Activated naive CD4-positive, alpha-beta T cell treated with anti-CD3 and anti-CD28 coated beads, Interleukin-2, amount 50 U/mL, for 72 hours (primary cell): Measurements from ENCODE around the gene LUZP4. TPM values are rescaled to one million over a fixed set of nuclear protein-coding genes. Genes with fewer than 3 reads are reported as not detected.

Experiments
- ATAC-seq, 2 donors: fragments of 150-1000 bp; cut with Tn5 transposase; 2 replicates each; pipeline ENCODE4 v1.10.0; 2021; ENCODE audit warnings: mild to moderate bottlenecking in 2 of 2, moderate library complexity in 2 of 2
- DNase-seq, 2 donors: peaks; one replicate each; pipeline ENCODE4 v3.0.0; 2021 to 2022; ENCODE audit warnings: low spot score in 2 of 2
- H3K27ac Mint-ChIP-seq, 2 donors: one replicate each; pipeline ENCODE4 v1.8.0; 2022; ENCODE audit warnings: mild to moderate bottlenecking in 2 of 2, mixed read lengths in 2 of 2
- H3K36me3 Mint-ChIP-seq, 2 donors: one replicate each; pipeline ENCODE4 v1.8.0; 2022; ENCODE audit warnings: mixed read lengths in 2 of 2
- H3K9me3 Mint-ChIP-seq, 2 donors: one replicate each; pipeline ENCODE4 v1.8.0; 2022; ENCODE audit warnings: mixed read lengths in 2 of 2
- total RNA-seq, 2 donors: library from RNA; stranded (reverse); gene quantifications; one replicate each; pipeline ENCODE4 v1.2.3, GENCODE V29; 2022

Gene LUZP4, protein sequence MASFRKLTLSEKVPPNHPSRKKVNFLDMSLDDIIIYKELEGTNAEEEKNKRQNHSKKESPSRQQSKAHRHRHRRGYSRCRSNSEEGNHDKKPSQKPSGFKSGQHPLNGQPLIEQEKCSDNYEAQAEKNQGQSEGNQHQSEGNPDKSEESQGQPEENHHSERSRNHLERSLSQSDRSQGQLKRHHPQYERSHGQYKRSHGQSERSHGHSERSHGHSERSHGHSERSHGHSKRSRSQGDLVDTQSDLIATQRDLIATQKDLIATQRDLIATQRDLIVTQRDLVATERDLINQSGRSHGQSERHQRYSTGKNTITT
- not detected for total RNA-seq

DNA sequence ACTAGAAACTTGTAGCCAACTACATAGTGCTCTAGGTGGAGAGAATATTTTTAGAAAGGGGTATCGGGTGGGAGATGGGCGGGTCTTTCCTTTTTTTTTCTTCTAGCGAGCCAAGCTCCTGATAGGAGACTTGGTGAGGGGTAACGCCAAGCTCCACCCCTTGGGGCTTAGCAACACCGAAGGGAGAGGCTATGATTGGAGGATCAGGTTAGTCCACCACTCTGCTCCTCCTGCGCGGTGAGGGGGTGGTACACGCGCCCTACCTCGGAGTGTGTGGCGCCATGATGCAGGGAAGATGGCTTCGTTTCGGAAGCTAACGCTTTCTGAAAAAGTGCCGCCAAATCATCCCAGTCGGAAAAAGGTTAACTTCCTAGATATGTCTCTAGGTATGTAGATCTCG lies at the start of gene LUZP4:
TSS of gene LUZP4 (plus strand) at position 251 of the 400 bp plus-strand sequence. CDS start at position 296, 45 bp downstream.
- DNase-seq (no peak), ATAC-seq (no peak)
- no peaks in the 10 kb centered on the region for H3K9me3 Mint-ChIP-seq
- no peaks in the 10 kb centered on the region for H3K36me3 Mint-ChIP-seq
- no peak within 1 kb of the TSS for H3K27ac Mint-ChIP-seq

DNA sequence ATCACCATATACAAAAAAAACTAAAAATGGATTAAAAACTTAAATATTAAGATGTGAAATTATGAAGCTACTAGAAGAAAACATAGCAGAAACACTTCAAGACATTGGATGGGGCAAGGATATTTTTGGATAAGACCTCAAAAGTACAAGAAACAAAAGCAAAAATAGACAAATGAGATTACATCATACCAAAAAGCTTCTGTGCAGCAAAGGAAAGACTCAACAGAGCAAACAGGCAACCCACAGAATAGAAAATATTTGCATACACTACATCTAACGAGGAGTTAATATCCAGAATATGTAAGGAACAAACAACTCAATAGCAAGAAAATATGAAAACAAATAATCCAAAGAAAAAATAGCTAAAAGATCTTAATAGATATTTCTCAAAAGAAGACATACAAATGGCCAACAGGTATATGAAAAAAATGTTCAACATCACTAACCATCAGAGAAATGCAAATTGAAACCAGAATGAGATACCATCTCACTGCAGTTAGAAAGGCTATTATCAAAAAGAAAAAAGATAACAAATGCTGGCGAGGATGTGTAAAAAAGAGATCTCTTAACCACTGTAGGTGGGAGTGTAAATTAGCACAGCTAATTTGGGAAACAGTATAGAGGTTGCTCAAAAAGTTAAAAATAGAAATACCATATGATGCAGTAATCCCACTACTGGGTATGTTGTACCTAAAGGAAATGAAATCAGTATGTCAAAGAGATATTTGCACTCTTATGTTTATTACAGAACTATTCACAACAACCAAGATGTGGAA lies 37.9 kb upstream of the LUZP4 start:
- H3K27ac Mint-ChIP-seq = no peak overlapping the region
- no peaks in the 10 kb centered on the region for H3K36me3 Mint-ChIP-seq
- H3K9me3 Mint-ChIP-seq = no peaks in the 10 kb centered on the region
- ATAC-seq (no peak), DNase-seq (no peak)

DNA sequence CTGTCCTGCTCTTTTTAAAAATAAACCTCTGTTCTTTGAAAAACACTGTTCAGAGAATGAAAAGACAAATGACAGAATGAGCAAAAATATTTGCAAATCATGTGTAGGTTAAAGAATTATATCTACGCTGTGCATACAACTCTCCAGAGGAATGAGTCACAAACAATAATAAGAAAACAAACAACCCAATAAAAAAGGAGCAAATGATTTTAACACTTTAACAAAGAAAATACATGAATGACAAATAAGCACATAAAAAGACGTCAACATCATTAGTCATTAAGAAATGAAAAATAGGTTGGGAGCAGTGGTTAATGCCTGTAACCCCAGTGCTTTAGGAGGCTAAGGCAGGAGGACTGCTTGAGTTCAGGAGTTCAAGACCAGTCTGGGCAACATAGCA lies 34.5 kb upstream of the LUZP4 start:
- no peak overlapping the region for H3K27ac Mint-ChIP-seq
- ATAC-seq = no peak

DNA sequence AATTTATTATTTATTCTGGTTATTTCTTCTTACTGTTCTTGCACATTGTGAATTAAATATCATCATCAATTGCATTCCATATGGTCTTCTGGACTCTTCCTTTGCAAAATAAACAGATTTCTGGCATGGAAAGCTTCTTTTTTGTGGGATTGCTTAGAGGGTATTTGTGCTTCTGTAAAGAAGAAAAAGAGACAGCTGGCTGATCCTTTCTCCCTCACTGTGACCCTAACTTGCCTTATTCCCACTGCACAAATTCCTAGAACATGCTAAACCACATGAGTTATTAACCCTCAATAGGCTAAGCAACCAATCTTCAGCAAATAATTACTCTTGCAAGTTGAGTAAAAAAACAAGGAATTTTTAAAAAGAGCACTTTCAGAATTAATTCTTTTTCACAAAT lies 31.8 kb upstream of the LUZP4 start:
- Mint-ChIP-seq H3K27ac (no peak overlapping the region), H3K36me3 (no peaks in the 10 kb centered on the region), H3K9me3 (peaks cover 4 to 7% of the 10 kb centered on the region in 2 donors)
- ATAC-seq (no peak), DNase-seq (no peak)

More for the DNA sequence above, 34.5 kb upstream of the LUZP4 start:
- Mint-ChIP-seq H3K36me3 (no peaks in the 10 kb centered on the region), H3K9me3 (no peaks in the 10 kb centered on the region)
- DNase-seq = no peak

DNA sequence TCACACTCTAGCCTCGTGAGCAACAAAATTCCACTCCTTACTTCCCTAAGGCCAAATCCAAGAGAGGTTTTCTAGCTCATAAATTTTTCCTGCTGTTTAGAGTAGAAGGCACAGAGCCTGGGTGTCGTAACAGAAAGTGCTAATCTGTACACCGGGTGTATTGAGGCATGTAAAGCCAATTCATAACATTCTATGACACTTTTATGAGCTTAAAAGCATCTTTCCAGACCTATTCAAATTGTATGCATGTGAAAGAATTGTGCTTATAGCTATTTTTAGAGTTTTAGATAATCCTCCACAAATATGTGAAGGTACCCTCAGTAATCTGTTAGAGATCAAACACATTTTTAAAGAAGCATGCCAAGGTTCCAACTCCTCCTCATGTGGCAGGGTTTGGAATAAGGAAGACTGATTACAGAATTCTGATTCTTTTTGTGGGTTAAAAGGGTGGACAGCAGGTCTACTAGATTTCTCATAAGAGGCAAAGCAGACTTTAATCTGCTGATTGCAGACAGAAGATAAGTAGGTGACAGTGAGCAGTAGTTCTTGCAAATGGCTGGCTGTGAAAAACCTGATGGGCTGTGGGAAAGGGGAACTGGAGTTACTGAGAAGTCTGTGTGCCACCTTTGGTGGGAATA lies 30.2 kb upstream of the LUZP4 start:
- no peak for ATAC-seq
- DNase-seq = no peak
- H3K36me3 Mint-ChIP-seq = no peaks in the 10 kb centered on the region
- H3K9me3 Mint-ChIP-seq = peaks cover 4 to 7% of the 10 kb centered on the region in 2 donors
- no peak overlapping the region for H3K27ac Mint-ChIP-seq

DNA sequence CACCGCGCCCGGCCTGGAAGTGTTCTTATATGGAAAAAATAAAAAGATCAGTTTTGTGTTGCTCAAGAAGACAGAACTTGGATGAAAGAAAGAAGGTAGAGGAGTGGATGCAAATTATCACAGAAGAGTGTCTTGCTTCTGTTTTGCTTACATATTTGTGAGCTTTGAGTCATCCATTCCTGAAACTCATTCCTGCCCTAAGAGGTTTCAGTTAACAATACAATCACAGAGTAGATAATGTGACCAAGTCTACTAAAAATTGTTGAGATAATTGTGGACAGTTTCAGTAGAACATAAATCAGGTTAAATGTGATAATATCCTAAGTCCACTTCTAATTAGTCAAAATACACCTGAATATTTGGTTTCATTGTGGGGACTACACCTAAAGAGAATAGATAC lies 29.2 kb upstream of the LUZP4 start:
- no peak for DNase-seq

DNA sequence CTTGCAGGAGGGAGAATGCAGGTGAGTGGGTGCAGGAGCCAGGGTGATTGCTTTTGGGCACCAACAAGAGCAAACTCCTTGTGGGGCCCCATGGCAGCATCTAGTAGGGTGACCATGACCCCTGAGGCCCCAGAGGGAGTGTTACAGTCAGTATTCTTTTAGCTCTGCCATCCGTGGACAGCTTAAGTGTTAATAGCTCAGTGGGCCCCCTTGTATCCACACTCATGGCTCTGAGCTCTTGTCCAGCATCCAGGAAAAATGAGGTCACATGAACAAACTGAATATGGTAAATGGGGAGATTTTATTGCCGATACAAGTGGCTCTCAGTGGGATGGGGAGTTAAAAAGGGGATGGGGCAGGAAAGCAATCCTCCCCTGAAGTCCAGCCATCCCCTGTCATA lies 28.4 kb upstream of the LUZP4 start:
- H3K9me3 Mint-ChIP-seq = peaks cover 4 to 7% of the 10 kb centered on the region in 2 donors
- ATAC-seq = no peak
- H3K36me3 Mint-ChIP-seq = no peaks in the 10 kb centered on the region

More for the DNA sequence above, 29.2 kb upstream of the LUZP4 start:
- H3K27ac Mint-ChIP-seq = no peak overlapping the region
- H3K9me3 Mint-ChIP-seq = peaks cover 4 to 7% of the 10 kb centered on the region in 2 donors
- H3K36me3 Mint-ChIP-seq = no peaks in the 10 kb centered on the region
- no peak for ATAC-seq

DNA sequence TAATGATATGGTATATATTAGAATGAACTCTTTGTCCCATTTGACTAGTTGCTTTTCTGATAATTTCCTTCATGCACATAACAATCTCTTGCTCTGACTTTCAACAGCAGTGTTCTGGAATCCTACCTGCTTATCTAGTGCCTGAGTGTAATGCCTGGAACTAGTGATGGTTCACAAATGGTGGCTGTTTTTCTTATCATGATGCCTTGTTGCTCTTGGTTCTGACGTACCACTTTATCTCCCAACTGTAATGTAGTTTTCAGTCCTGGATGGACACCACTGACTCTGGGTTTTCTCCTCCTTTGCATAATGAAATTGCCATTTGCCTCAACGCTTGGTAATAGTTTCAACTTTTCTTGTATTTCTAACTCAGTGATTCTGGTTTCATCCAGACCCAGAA lies 25.5 kb upstream of the LUZP4 start:
- DNase-seq = no peak
- ATAC-seq = no peak
- peaks cover 11 to 12% of the 10 kb centered on the region in 2 donors for H3K9me3 Mint-ChIP-seq
- no peaks in the 10 kb centered on the region for H3K36me3 Mint-ChIP-seq
- no peak overlapping the region for H3K27ac Mint-ChIP-seq

More for the DNA sequence above, 28.4 kb upstream of the LUZP4 start:
- no peak for DNase-seq
- no peak overlapping the region for H3K27ac Mint-ChIP-seq

DNA sequence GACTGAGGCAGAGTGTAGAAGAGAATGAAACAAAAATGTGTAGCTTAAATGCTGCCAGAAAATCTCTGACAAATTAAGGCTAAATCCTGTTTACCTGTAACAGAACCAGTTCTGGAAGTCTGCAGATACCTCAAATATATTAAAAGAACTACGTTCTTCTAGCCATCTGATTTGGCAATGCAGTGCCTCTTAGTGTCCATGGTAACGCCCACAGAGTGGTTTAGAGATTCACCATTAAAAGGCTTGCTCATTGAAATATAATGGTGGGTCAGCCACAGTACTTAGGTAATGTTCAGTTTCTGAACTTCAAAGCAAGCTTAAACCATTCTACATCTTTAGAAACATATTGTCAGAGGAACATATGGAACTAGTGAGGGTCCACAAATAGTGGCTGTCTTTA lies 23.2 kb upstream of the LUZP4 start:
- Mint-ChIP-seq H3K36me3 (no peaks in the 10 kb centered on the region), H3K27ac (no peak overlapping the region), H3K9me3 (peaks cover 11 to 12% of the 10 kb centered on the region in 2 donors)
- no peak for DNase-seq
- no peak for ATAC-seq

DNA sequence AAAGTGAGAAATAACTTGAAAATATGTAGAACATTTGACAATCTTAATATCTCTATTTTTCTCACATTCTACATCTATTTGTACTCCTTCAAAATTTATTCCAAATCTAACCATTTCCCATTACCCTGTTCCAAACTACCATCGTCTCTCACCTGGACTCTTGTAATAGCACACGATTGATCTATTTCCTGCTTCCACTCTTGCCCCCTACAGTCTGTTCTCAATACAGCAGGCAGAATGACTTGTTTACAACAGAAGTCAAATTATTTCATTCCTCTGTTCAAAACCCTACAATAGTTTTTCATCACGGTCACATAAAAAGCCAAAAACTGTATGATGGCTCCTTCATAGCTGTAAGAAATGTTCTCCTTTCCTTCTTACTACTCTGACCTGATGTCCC lies 21.1 kb upstream of the LUZP4 start:
- no peak for DNase-seq
- ATAC-seq = no peak
- no peaks in the 10 kb centered on the region for H3K36me3 Mint-ChIP-seq
- H3K9me3 Mint-ChIP-seq = peaks cover 5 to 6% of the 10 kb centered on the region in 2 donors
- no peak overlapping the region for H3K27ac Mint-ChIP-seq

DNA sequence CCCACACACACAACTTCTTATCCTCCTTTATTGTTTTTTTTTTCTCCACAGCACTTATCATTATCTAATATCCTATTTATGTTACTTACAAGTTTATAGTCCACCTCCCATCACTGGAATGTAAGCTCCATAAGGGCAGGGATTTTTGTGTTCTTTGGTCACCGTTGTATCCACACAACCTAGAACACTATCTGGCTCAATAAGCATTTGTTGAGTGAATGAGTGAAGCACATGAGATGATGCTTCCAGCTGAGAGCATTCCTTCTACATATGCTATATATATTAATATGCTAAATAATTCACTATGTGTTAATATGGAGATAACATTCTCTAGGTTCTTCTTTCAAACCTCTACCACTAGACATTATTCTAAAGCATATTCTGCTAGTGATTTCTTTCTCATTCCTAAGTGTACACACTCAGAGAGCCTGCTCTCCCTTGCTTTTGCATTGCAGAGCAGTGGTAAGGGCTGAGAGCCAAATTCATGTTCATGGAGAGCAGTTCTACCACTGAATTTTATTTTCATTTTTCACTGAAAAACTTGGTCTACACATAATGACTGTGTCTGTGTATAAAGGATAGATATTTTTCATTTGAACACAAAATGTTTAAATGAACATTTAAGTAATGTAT lies 20.3 kb upstream of the LUZP4 start:
- H3K36me3 Mint-ChIP-seq = no peaks in the 10 kb centered on the region
- H3K27ac Mint-ChIP-seq = no peak overlapping the region
- no peak for ATAC-seq
- no peak for DNase-seq
- peaks cover 5 to 6% of the 10 kb centered on the region in 2 donors for H3K9me3 Mint-ChIP-seq

DNA sequence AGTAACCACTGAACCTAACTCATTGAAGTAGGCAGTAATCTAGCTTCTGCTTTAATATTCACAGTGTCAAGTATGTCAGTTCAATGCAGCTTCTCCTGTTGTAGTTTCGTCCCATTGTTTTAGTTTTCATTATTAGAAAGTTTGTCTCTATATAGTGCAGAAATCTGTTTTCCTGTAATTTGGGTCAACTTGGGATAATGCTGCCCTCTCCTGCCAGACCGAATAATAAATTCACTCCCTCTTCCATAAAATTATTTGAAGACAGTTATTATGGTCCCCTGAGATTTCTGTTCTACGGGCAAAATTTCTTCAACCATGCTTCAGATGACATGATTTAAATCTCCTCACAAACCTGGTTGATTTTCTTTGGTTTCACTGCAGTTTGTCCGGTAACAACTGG lies 4.6 kb upstream of the LUZP4 start:
- H3K9me3 Mint-ChIP-seq = no peaks in the 10 kb centered on the region
- H3K36me3 Mint-ChIP-seq = no peaks in the 10 kb centered on the region
- ATAC-seq (no peak), DNase-seq (no peak)
- no peak overlapping the region for H3K27ac Mint-ChIP-seq

DNA sequence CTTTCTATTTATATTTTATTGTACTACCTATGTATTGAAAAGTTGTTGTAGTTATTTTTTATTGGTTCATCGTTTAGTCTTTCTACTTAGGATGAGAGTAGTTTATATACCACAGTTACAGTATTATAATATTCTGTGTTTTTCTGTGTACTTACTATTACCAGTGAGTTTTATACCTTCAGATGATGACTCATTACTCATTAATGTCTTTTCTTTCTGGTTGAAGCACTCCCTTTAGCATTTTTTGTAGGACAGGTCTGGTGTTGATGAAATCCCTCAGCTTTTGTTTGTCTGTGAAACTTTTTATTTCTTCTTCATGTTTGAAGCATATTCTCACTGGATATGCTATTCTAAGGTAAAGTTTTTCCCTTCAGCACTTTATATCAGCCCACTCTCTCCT lies 7.7 kb downstream of the LUZP4 start:
- H3K9me3 Mint-ChIP-seq = no peaks in the 10 kb centered on the region
- no peaks in the 10 kb centered on the region for H3K36me3 Mint-ChIP-seq
- no peak for DNase-seq
- H3K27ac Mint-ChIP-seq = no peak overlapping the region
- no peak for ATAC-seq

DNA sequence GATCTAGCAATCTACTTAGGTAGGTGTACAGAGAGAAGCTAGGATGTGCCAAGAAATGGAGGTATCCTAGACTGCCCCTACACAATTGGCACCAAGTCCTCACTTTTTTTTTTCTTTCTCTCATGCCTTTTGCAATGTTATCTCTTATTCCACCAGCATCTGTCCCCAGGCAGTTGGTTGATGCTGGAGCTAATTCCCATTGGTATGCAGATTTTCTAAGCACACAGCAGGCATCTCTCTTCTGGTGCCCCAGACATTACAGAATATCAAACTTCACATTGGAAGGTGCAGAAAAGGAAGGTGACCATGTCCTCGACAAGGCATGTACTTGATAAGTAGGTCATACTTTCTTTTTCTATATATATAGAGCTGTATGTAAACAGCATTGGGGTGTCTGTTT lies 21.6 kb downstream of the LUZP4 start:
- Mint-ChIP-seq H3K27ac (no peak overlapping the region), H3K9me3 (no peaks in the 10 kb centered on the region), H3K36me3 (no peaks in the 10 kb centered on the region)
- ATAC-seq (no peak), DNase-seq (no peak)

DNA sequence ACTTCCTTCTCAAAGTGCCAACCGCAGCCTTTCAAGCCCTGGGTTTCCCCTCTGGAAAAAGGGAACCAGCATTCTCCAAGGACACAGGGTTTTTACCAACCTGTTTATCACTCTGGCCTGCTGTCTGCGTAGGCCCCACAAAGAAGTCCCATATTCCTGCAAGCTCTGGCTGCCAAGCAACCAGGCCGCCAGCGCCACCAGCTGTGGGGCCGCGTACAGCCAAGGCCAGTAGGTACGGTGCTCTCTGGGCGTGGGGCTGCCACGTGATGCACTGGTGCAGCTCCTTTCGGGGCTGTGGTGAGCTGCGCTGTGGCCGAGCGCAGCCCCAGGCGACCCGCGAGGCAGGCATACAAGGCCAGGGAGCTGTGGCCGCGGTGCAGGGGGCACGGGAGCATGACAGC lies 22.1 kb downstream of the LUZP4 start:
- no peaks in the 10 kb centered on the region for H3K36me3 Mint-ChIP-seq
- no peak for ATAC-seq
- DNase-seq = no peak
- no peak overlapping the region for H3K27ac Mint-ChIP-seq
- H3K9me3 Mint-ChIP-seq = no peaks in the 10 kb centered on the region

DNA sequence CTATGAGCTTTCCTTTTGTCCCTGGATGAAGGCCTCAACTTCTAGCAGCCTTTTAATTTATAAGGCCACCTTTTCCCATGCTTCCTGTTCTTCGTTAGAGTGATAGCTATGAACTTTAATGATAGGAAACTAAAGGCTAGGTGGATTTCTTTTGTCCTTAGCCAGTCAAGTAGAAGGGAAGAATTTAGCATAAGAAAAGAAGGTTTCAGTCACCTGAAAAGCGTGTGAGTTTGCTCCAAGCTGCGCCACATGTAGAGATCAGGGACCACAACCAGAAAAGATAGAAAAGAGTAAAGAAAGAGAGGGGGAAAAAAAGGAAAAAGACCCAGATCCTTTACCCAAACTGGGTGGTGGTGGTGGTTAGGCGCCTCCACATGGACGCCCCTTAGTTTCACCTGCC lies 28.6 kb downstream of the LUZP4 start:
- H3K36me3 Mint-ChIP-seq = no peaks in the 10 kb centered on the region
- ATAC-seq (no peak), DNase-seq (no peak)
- H3K9me3 Mint-ChIP-seq = no peaks in the 10 kb centered on the region
- H3K27ac Mint-ChIP-seq = no peak overlapping the region

DNA sequence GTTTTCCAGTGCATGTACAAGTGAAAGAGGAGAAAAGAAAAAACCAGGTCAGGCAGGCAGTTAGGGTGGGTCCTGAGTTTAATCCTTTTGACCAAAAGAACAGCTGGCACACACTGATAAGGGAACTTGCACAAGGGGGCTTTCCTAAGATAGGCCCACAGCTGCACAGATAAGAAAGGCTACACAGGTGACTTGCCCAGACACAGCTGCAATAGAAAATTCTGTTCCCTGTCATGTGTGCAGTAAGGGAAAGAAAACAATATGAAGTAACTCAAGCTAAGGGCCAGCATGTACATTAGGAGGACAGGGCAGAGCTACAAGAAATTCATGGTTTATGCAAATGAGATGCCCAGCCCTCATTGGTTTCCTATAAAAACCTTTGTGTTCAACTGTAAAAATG lies 32.9 kb downstream of the LUZP4 start:
- Mint-ChIP-seq H3K27ac (no peak overlapping the region), H3K36me3 (no peaks in the 10 kb centered on the region), H3K9me3 (no peaks in the 10 kb centered on the region)
- no peak for DNase-seq
- ATAC-seq = no peak
